ENCODE results near the gene KATNAL1.
"Not testable (repeated sequence)": the region's sequence is repeated elsewhere in the genome, so short reads cannot be mapped to it uniquely, and the experiment has no call there.

Gene KATNAL1

DNA sequence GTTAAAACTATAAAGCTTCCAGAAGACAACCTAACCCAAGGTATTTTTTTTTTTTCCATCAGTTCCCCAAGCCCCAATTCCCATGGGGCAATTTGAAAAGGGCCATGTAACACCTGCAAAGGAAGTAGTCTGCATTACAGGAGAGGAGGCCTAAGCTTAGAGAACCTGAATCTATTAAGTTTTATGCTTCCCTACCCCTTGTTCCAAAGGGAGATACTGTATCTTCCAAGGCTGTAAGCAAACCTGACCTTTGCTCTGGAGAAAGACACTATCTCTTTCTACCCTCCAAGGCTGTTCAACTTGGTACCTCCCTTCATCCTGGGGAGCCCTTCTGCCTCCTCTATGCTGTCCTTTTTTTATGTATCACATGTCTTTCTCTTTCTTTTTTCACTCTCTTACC, 15.0 kb downstream of the KATNAL1 start:
- DNase-seq (ENCODE audit: low spot score): no peak

- no peak for DNase-seq (ENCODE audit: low spot score)
Measured at GRCh38 chr13:30290812-30291436, 16.4 kb downstream of the KATNAL1 start.

DNA sequence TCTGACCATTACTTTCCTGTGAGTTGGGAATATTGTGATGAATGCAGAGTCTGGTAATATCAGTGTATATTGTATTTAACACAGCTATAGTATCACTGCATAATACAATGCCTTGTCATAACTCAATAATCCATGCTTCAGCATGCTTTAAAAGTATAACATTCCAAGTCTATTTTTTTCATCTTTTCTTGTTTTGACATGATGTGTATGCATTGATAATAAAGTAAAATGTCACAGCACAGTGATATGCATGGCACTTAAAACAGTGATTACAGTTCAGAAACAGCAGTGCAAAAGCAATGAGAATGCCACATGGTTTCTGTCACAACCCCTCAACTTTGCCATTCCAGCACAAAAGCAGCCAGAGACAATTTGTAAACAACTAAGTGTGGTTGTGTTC, 17.8 kb downstream of the KATNAL1 start:
- DNase-seq (ENCODE audit: low spot score): no peak

DNA sequence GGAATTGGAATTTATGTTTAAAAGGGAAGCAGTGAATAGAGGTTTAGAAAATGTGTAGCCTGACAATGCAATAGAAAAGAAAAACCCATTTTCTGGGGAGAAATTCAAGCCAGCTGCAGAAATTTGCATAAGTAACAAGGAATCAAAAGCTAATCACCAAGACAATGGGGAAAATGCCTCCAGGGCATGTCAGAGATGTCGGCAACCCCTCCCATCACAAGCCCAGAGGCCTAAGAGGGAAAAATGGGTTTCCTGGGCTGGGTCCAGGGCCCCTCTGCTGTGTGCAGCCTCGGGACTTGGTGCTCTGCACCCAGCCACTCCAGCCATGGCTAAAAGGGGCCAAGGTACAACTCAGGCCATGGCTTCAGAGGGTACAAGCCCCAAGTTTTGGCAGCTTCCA, 21.3 kb downstream of the KATNAL1 start:
- DNase-seq (ENCODE audit: low spot score): not testable (repeated sequence)

DNA sequence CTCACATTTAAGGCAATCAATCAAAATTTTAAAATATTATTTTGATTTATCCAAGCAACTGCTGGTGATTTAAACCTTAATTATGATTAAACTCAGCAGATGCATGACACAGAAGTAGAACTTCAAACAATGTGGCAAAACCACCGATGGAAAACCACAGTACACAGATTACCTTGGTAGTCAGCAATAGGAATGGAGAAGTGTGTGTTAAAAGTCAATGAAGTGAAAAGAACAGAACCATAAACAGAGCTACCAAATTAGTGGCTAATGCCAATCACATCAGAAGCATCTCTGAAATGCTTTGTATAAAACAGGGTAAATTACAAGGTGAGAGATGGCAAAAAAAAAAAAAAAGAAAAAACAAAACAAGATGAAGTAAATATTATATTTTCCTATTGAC, 31.2 kb downstream of the KATNAL1 start:
- DNase-seq (ENCODE audit: low spot score): no peak

- DNase-seq (ENCODE audit: low spot score): no peak
Measured at GRCh38 chr13:30274083-30274482, 33.3 kb downstream of the KATNAL1 start.

DNA sequence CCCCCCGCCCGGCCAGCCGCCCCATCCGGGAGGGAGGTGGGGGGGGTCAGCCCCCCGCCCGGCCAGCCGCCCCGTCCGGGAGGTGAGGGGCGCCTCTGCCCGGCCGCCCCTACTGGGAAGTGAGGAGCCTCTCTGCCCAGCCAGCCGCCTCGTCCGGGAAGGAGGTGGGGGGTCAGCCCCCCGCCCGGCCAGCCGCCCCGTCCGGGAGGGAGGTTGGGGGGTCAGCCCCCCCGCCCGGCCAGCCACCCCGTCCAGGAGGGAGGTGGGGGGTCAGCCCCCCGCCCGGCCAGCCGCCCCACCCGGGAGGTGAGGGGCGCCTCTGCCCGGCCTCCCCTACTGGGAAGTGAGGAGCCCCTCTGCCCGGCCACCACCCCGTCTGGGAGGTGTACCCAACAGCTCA, 37.3 kb downstream of the KATNAL1 start:
- DNase-seq (ENCODE audit: low spot score): not testable (repeated sequence)

GRCh38 chr13:30268673-30269072, 38.7 kb downstream of the KATNAL1 start:
- no peak for DNase-seq (ENCODE audit: low spot score)

- DNase-seq (ENCODE audit: low spot score): no peak
Measured at GRCh38 chr13:30266756-30267155, 40.6 kb downstream of the KATNAL1 start.

GRCh38 chr13:30259149-30259733, 48.1 kb downstream of the KATNAL1 start:
- not testable (repeated sequence) for DNase-seq (ENCODE audit: low spot score)

- DNase-seq (ENCODE audit: low spot score): peak; percentile 15
Measured at GRCh38 chr13:30257468-30258099, 49.8 kb downstream of the KATNAL1 start.

GRCh38 chr13:30256713-30257467, 50.5 kb downstream of the KATNAL1 start:
- DNase-seq (ENCODE audit: low spot score): no peak

DNA sequence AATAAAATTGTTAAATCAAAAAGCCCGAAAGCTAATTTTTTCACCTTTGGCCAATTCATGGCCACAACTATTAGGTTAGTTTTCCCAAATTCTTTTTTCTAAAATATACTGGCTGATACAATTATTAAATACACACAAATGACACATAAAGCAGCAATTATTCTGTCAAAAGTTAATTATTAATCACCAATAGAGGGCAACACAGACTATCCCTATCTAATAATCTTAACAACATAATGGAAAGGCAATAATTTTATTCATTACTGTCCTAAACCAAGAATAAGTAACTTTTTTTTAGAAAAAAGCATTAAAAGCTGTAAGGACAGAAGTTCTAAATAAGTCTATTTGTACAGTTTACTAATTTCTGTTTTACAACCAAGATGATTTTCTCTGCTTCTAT, 51.7 kb downstream of the KATNAL1 start:
- no peak for DNase-seq (ENCODE audit: low spot score)

GRCh38 chr13:30253830-30254229, 53.5 kb downstream of the KATNAL1 start:
- DNase-seq (ENCODE audit: low spot score): no peak

DNA sequence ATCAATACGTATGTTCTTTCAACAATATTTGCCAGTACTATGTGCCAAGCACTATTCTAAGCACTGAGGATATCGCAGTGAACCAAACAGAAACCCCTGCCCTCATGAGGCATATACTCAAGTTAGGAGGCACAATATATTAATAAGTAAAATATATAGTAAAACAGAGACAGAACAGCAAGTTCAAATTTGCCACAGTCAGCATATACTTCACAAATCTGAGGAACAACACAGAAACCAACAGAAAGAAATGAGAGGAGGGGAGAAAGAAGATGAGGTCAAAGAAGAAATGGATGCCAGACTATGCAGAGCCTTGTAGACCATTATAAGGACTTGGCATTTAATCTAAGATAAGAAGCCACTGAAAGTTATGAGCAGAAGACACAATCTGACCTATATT, 59.9 kb downstream of the KATNAL1 start:
- no peak for DNase-seq (ENCODE audit: low spot score)

GRCh38 chr13:30241532-30241931, 65.8 kb downstream of the KATNAL1 start:
- DNase-seq (ENCODE audit: low spot score): no peak

GRCh38 chr13:30240608-30241007, 66.7 kb downstream of the KATNAL1 start:
- DNase-seq (ENCODE audit: low spot score): no peak

DNA sequence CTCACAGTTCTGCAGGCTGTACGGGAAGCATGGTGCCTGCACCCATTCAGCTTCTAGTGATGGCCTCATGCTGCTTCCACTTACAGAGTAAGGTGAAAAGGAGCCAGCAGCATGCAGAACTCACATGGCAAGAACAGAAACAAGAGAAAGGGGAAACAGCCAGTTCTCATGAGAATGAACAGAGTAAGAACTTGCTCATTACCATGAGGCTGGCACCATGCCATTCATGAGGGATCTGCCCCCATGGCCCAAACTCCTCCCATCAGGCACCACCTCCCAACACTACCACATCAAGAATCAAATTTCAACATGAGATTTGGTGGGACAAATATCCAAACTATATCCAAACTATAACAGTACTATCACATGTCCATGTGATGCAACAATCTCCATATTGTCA, 72.1 kb downstream of the KATNAL1 start:
- no peak for DNase-seq (ENCODE audit: low spot score)

- no peak for DNase-seq (ENCODE audit: low spot score)
Measured at GRCh38 chr13:30234619-30235162, 72.7 kb downstream of the KATNAL1 start.

DNA sequence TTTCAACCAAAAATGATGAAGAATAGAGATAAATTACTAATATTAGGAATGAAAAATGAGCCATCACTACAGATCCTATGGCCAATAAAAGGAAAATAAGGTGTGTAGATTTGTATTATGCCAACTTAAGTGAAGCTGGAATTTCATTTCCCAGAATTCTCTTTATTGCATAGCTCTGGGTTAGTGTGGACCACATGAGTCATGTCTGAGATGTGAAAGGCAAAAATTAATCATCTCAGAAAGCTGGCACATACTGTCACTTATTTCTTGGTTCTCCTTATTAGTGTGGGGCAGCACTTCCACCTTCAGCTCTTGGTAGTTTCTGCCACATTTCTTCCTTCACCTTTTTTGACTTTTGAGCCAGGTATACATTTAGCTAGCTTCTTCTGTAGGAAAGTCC, 82.6 kb downstream of the KATNAL1 start:
- DNase-seq (ENCODE audit: low spot score): no peak

DNA sequence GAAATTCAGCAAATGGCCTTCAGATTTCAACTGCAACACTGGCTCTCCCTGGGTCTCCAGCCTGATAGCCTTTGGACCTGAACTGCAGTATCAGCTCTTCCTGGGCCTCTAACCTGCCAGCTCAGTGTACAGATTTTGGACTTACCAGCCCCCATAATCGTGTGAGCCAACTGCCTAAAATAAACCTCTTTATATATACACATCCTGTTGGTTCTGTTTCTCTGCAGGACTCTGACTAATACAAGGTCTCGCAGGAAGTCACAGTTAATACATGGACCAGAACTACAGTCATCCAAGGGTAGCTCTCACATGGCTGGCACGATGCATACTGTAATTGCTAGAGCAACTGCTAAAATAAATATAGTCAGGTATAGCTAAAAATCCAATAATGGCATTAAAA, 85.1 kb downstream of the KATNAL1 start:
- DNase-seq (ENCODE audit: low spot score): no peak

- DNase-seq (ENCODE audit: low spot score): no peak
Measured at GRCh38 chr13:30216111-30216510, 91.2 kb downstream of the KATNAL1 start.

- DNase-seq (ENCODE audit: low spot score): no peak
Measured at GRCh38 chr13:30212256-30212655, 95.1 kb downstream of the KATNAL1 start.

Measured in AG08396 (cell line).